HG03108 (cell line): ENCODE measurements around the gene ZNF829.
A peak's percentile ranks its signal among the peaks of the same experiment; 100 is the strongest.

Experiments
- ATAC-seq: cut with Tn5 transposase; IDR thresholded peaks from one replicate; pipeline ENCODE4 v1.9.1; 2021; ENCODE audit warnings: moderate library complexity; ENCODE audit not compliant: unreplicated experiment

ZNF829 gene

DNA sequence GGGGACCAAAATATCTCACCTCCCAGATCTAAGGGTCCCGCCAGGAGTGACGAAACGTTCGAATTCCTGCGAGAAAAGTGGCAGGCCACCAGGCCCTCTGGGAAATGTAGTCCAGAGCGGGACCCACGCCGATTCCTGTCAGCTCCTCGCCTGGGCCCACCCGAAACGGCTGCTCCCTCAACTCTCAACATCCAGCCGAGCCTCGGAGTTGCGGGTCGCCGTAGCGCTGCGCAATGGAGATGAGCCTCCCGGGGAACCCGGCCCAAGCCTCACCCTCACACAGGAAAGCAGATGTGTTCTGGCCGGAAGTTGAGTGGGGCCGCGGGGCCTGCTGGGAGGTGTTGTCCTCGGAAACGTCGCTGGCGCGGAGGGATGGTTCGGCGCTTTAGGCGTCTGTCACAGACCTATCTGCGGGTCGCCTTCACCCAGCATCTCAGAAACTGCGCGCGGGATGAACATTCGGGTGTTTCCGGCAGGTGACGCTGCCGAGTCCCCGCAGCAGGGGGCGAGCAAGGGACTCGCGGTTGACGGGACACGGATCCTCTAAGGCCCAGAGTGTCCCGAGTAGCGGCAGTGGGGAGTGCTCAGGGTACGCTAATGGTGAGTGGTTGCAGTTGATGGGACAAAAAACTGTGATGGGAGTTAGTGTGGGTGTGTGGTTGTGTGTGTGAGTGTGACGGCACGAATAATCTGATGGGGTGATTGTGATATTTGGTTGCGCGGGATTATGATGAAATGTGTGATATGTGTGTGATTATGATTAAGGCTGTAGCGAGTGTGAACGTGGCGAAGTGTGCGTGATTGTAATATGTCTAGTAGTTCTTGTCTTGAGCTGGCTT lies at the start of gene ZNF829, which contains the start of gene ZNF568:
TSS of gene ZNF829 (minus strand) at position 300 of the 839 bp plus-strand sequence. CDS start 1,124 bp downstream, outside the sequence.
TSS of gene ZNF568 (plus strand) at position 341 of the 839 bp plus-strand sequence. CDS start 6,439 bp downstream, outside the sequence.
- ATAC-seq: peak; percentile 93

DNA sequence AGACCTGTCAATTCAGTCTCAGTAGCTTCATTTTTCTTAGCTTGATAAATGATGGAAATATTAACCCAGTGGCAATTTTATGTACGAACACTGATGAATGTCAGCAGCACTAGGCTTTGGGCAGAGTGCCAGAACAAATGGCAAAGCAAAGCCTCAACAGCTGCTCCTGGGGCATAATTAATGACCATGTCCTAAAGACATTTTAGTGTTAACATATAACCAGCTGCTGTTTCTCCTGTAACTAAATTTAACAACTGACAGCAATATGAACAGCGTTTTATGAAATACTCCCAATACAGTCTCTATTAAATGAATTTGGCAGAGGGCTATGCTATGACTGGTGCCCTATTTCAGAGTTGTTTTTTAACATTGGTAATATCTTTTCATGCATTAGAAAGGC lies 47.2 kb upstream of the ZNF829 start:
- ATAC-seq: no peak

DNA sequence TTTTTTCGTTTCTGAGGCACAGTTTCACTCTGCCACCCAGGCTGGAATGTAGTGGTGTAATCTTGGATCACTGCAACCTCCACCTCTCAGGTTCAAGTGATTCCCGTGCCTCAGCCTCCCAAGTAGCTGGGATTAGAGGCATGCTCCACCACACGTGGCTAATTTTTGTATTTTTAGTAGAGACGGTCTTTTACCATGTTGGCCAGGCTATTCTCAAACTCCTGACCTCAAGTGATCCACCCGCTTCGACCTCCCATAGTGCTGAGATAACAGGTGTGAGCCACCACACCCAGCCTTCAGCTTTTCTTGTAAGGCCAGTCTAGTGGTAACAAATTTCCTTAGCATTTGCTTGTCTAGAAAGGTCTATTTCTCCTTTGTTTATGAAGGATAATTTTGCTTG lies 46.3 kb upstream of the ZNF829 start:
- no peak for ATAC-seq

DNA sequence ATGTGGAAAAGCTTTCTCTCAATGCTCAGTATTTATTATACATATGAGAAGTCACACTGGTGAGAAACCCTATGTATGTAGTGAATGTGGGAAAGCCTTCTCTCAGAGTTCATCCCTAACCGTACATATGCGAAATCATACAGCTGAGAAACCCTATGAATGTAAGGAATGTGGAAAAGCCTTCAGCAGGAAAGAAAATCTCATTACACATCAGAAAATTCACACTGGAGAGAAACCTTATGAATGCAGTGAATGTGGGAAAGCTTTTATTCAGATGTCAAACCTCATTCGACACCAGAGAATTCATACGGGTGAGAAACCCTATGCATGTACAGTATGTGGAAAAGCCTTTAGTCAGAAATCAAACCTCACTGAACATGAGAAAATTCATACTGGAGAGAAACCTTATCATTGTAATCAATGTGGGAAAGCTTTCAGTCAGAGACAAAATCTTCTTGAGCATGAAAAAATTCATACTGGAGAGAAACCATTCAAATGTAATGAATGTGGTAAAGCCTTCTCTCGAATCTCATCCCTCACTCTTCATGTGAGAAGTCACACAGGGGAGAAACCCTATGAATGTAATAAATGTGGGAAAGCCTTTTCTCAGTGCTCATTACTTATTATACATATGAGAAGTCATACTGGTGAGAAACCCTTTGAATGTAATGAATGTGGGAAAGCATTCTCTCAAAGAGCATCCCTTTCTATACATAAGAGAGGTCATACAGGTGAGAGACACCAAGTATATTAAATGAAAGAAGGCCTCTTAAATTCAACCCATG lies 34.4 kb upstream of the ZNF829 start:
- ATAC-seq: no peak

DNA sequence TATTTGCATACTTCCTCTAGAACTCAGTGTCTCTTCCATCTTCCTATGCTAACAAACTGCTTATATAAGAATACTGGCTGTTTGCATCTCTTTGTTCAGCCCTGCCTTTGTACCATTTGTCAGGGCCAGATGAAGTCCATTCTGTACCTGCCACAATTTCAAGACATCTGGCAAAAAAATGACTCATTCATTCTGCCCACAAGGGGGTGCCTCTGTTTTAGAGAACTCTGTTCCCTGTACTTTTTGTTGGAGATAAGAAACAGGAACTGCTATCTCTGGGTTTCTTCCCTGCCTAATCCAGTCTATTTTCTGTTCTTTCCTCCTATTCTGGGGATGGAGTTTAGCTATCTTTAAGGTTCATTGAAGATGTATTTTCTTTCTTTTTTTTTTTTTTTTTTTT lies 23.1 kb upstream of the ZNF829 start:
- no peak for ATAC-seq

DNA sequence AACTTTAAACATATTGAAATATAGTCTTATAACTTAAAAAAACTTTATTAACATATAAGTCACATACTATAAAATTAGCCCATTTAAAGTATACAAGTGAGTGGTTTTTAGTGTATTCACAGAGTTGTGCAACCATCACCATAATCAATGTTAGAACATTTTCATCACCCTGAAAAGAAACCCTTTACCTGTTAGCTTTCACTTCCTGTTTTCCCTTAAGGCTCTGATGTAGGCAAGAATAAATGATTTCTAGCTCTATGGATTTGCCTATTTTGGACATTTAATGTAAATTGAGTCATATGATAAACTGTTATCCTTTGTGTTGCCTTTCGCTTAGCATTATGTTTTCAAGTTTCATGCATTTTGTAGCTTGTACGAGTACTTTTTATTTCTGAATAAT lies 15.6 kb upstream of the ZNF829 start:
- ATAC-seq: no peak

DNA sequence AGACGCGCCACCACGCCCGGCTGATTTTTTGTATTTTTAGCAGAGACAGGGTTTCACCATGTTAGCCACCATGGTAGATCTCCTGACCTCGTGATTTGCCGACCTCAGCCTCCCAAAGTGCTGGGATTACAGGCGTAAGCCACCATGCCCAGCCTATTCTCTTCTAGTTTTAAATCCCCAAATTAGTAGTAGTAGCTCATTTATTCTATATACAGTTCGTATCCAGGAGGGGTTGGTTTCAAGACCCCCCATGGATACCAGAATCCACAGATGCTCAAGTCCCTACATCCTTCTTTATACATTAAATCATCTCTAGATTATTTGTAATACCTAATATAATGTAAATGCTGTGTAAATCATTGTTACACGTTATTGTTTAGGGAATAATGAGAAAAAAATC lies 2.0 kb upstream of the ZNF829 start:
- ATAC-seq: no peak

DNA sequence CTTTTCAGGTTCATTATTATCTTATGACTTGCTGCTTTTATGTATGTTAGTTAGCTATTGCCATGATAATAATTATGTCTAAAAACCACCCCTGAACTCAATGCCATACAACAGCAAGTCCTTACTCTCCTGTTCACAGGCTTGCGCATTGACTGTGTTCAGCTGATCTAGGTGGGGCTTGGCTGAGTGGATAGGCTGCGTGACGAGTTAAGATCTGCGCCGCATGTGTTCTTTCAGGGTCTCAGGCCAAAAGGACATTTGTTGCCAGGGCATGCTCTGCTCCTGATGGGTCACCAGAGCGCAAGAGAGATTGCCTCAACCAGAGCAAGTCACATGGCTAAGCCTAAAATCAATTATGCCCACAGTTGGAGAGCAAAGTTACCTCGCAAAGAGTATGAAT lies 900 bp upstream of the ZNF829 start:
- ATAC-seq: no peak

DNA sequence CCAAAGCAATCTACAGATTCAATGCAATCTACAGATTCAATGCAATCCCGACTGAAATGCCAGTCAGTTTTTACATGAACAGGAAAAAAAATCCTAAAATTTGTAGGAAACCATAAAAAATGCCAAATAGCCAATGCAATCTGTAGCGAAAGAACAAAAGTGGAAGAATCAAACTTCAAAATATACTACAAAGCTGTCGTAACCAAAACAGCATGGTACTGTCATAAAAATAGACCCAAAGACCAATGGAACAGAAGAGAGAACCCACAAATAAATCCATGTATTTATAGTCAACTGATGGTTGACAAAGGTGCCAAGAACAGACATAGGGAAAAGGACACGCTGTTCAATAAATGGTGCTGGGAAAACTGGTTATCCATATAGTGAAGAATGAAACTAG lies 17.7 kb downstream of the ZNF829 start:
- ATAC-seq: no peak

DNA sequence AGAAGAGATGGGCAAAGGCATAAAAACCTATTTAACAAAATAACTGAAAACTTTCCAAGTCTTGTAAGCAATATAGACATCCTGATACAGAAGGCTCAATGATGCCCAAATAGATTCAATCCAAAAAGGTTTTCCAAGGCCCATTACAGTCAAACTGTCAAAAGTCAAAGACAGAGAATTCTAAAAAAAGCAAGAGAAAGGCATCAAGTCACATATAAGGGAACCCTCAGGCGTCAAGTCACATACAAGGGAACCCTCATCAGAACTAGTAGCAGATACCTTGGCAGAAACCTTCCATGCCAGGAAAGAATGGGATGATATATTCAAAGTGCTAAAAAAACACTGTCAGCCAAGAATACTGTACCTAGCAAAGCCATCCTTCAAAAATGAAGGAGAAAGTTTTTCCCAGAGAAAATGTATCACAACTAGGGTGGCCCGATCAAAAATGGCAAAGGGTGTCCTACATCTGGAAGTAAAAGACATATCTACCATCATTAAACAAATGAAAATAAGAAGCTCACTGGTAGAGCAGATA lies 21.2 kb downstream of the ZNF829 start:
- ATAC-seq: no peak

DNA sequence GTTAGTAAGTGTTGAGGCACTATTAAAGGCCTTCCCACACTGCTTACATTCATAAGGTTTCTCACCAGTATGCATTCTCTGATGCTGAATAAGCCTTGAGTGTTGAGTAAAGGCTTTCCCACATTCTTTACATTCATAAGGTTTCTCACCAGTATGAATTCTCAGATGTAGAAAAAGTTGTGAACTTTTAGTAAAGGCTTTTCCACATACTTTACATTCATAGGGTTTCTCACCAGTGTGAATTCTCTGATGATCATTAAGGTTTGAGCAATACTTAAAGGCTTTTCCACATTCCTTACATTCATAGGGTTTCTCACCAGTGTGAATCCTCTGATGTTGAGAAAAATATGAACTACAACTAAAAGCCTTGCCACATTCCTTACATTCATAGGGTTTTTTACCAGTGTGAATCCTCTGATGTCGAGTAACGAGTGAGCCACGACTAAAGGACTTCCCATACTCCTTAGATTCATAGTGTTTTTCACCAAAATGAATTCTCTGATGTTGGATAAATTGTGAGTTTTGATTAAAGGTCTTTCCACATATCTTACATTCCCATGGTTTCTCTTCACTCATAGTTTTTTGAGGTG lies 24.2 kb downstream of the ZNF829 start:
- no peak for ATAC-seq

DNA sequence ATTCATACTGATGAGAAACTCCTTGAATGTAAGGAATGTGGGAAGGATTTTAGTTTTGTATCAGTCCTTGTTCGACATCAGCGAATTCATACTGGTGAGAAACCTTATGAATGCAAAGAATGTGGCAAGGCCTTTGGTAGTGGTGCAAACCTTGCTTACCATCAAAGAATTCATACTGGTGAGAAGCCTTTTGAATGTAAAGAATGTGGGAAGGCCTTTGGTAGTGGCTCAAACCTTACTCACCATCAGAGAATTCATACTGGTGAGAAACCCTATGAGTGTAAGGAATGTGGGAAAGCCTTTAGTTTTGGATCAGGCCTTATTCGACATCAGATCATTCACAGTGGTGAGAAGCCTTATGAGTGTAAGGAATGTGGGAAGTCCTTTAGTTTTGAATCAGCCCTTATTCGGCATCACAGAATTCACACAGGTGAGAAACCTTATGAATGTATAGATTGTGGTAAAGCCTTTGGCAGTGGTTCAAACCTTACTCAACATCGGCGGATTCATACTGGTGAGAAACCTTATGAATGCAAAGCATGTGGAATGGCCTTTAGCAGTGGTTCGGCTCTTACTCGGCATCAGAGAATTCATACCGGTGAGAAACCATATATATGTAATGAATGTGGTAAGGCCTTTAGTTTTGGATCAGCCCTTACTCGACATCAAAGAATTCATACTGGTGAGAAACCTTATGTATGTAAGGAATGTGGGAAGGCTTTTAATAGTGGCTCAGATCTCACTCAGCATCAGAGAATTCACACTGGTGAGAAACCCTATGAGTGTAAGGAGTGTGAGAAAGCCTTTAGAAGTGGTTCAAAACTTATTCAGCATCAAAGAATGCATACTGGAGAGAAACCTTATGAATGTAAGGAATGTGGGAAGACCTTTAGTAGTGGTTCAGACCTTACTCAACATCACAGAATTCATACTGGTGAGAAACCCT lies 38.8 kb downstream of the ZNF829 start:
- ATAC-seq: no peak

DNA sequence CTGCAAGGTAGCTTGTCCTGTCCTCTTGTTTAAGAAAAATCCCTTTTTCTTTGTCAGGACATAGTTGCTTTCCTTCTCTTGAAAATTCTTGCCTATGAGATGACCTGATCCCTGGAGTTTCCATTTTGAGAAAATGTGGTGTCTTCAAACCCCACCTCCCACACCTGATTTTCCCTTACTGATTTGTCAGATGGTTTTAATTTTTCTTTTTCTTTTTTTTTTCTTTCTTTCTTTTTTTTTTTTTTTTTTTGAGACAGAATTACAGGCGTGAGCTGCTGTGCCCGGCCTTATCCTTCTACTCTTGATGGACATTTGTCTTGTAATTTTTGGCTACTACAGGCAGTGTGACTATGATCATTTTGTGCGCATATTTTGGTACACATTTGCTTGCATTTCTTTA lies 64.2 kb downstream of the ZNF829 start:
- ATAC-seq: no peak

DNA sequence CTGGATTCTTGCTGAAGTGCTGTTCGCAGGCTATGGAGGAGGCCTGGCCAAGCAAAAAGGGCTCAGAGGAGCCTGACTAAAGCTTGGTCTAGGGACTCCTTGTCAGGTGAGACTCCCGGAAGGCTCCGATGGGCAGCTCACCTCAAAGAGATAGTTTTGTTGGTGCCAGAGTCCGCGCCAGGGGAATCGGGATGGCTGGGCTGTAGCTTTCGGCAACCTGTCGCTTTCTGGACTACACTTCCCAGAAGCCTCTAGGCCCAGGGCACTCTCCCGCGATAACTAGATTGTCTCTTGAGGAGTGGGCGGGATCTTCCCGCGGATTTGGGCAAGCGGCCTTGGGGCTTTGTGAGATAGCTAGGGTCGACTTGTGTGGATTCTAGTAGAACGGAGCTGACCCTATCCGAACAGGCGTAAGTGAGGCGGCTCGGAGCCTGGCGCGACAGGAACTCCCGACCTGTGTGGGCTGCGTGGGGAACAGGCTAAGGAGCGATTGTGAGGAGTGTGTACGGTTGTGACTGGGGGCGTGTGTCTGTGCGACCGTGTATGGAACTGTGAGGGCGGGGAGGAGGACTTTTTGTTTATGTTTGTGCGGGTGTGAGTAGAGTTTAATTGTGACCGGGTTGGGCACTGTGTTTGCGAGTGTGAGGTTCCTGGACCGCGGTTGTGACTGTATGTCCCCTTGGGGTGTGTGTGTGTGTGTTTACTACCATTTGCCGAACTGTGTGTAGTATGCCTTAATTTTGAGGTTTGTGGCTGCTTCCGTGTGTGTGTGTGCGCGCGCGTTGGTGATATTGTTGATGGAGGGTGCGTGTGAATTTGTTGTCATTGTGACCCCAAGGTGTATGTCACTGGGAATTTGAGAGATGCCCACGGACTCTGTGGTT lies 65.3 kb downstream of the ZNF829 start, which contains the start of gene ZNF345:
TSS of gene ZNF345 (plus strand) at position 318 of the 884 bp plus-strand sequence. CDS start 25,955 bp downstream, outside the sequence.
- ATAC-seq: peak; percentile 79

DNA sequence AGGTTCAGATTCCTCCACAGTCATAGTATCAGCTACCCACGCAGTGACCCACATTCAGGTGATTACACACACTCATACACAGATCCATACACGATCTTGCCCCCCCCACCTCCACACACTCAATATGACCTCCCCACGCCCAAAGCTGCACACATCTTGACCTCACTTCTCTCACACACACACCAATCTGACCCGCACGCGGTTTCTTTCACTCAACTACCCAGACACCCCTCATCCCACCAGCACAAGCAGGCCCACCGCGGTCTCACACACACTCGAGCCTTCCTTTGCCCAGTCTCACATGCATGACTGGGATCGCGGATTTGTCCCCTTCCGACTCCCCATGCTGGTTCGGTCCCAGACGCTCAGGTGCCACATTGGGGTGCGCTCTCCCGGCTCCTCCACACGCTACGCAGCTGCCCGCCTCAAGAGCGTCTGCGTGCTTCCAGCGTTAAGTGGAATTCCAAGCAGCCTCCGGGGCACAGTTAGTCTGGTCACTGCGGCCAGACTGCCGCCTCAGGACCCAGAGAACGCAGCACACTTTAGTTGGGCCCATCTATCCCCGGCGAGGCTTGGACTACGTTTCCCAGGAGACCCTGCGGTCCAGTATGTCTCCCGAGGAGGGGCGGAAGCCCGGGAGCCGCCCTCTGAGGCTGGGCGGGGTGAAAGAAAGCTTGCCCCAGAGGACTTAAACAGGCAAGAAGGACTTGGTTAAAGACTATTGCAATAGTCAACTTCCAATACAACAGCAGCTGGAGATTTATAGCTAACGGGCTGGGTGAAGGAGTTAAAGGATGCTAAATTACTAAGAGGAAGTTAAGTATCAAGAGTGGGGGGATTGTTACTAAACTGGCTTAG lies 66.2 kb downstream of the ZNF829 start:
- peak; percentile 76 for ATAC-seq

DNA sequence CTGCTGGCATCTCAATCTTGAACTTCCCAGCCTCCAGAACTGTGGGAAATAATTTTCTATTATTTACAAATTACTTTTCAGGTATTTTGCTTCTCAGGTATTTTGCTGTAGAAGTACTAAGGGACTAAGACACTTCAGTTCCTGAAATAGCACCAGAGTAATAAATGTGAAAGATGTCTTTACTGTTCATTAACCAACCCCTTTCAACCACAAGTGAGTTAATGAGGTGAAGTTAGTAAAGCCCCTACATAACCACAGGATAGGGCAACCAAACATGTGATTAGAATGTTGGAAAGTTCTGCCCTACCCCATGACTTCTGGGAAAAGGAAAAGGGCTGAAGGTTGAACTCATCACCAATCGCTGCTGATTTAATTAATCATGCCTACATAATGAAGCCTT lies 68.1 kb downstream of the ZNF829 start:
- no peak for ATAC-seq

DNA sequence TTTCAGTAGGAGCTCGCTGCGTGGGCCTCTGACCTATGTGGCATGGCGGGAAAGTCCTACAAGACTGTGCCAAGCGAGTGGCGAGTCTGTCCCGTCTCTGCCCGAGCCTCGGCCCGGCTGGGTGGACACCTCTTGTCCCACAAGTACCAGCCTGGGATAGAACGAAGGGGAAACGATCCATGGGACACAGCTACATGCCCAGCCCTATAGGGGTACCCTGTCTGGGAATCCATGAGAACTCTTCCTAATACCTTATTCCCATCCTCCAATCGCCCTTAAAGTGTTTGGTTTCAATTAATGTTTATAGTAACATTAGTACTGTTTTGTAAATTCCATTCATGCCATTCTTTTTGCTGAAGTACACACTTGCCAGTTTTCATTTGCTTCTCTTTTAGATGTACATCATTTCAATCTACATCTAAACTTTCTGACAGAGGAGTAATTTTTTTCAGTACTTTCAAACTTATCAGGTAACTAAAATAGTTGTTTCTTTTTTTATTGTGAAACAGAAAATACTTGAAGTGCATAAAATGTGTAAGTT lies 77.2 kb downstream of the ZNF829 start:
- no peak for ATAC-seq
